SJCRH30 (cell line): ENCODE measurements around the gene ZNF213. TPM values are rescaled to one million over a fixed set of nuclear protein-coding genes. Genes with fewer than 3 reads are reported as not detected.

ENCODE experiments used
- total RNA-seq: library from RNA; depleted of rRNA; stranded (reverse); fragments of >200 nt; shearing (Covaris generic); gene quantifications from 2 replicates; pipeline ENCODE4 v1.2.3, GENCODE V29; 2014; rRNA removed

Gene ZNF213
- total RNA-seq, 1 experiment from 2014 or later, result 2.5 TPM

Other genes with a start within 250 kb of the ZNF213 start
- gene FLYWCH1, start 223.1 kb upstream of the ZNF213 start, total RNA-seq, result 9.1 and 9.7 TPM in 2 replicates
- gene KREMEN2, start 170.8 kb upstream of the ZNF213 start, total RNA-seq, result 13.8 and 14.9 TPM in 2 replicates
- 28.1 and 34.1 TPM in 2 replicates for gene PAQR4, start 165.7 kb upstream of the ZNF213 start, total RNA-seq
- 34.8 and 45.8 TPM in 2 replicates for gene PKMYT1, start 154.6 kb upstream of the ZNF213 start, total RNA-seq
- not detected in 2 replicates for gene CLDN9, start 122.1 kb upstream of the ZNF213 start, total RNA-seq
- gene CLDN6, start 116.8 kb upstream of the ZNF213 start, total RNA-seq, result not detected in 2 replicates
- gene TNFRSF12A, start 114.7 kb upstream of the ZNF213 start, total RNA-seq, result 29.0 and 32.1 TPM in 2 replicates
- gene HCFC1R1, start 111.1 kb upstream of the ZNF213 start, total RNA-seq, result 16.8 and 18.9 TPM in 2 replicates
- 25.5 and 29.4 TPM in 2 replicates for gene THOC6, start 111.0 kb upstream of the ZNF213 start, total RNA-seq
- not detected in 2 replicates for gene BICDL2, start 98.1 kb upstream of the ZNF213 start, total RNA-seq
- gene MMP25, start 88.5 kb upstream of the ZNF213 start, total RNA-seq, result 0.06 and 0.13 TPM in 2 replicates
- gene IL32, start 69.4 kb upstream of the ZNF213 start, total RNA-seq, result 158 and 177 TPM in 2 replicates
- 0.73 and 0.76 TPM in 2 replicates for gene ZSCAN10, start 35.7 kb upstream of the ZNF213 start, total RNA-seq
- 12.9 and 13.7 TPM in 2 replicates for gene ZNF205, start 22.4 kb upstream of the ZNF213 start, total RNA-seq
- 0.47 TPM in 1 of 2 replicates, not detected in the other for gene OR1F1, start 53.2 kb downstream of the ZNF213 start, total RNA-seq
- gene ZNF200, start 100.1 kb downstream of the ZNF213 start, total RNA-seq, result 16.1 and 17.6 TPM in 2 replicates
- not detected in 2 replicates for gene MEFV, start 121.6 kb downstream of the ZNF213 start, total RNA-seq
- 46.3 and 47.6 TPM in 2 replicates for gene ZNF263, start 148.5 kb downstream of the ZNF213 start, total RNA-seq
- gene TIGD7, start 170.4 kb downstream of the ZNF213 start, total RNA-seq, result 4.7 TPM in 2 replicates
- 17.0 and 17.6 TPM in 2 replicates for gene ZNF75A, start 170.5 kb downstream of the ZNF213 start, total RNA-seq
- not detected in 2 replicates for gene OR2C1, start 220.9 kb downstream of the ZNF213 start, total RNA-seq